GM19467 (cell line): Measurements from ENCODE around the gene MAP3K10.

Experiments used
- ATAC-seq: cut with Tn5 transposase; IDR thresholded peaks from one replicate; pipeline ENCODE4 v1.9.1; 2021; ENCODE audit warnings: mild to moderate bottlenecking, moderate library complexity; ENCODE audit not compliant: unreplicated experiment

The MAP3K10 gene

DNA sequence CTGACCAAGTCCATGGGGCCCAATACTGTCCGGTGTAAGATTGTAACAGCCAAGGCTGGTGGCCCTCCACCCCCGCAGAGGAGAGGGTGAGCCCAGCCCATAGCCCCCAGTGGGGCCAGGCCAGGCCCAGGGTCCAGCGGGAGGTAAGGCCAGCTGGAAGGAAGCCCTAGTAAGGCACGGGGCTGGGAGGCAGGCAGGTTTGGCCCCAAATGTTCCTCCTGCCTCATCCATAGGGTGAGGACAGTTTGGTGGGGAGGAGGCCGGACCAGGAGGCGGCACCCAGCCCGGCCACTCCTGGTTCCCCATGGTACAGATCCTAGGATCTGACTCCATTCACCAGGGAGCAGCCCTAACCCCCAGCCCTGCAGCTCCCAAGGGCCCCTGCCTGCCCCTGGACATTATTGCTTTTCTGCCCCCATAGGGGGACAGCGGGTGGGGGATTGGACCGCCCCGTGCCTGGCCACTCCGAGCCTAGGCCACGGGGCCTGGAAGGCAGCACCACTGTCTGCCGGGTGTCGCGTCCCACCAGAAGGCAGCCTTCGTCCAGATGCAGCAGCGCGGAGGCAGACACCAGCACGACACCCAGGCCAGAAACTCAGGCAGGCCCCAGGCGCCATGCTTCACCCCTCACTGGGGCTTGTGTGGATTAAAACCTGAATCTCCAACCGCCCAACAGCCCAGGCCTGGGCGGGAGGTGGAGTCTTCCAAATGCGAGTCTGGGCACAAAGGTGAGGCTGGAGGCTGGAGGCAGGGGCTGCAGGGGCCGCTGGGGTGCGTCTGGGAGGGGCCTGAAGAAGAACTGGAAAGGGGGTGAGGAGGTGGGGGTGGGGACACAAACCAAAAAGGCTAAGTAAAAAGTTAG, 42.0 kb downstream of the MAP3K10 start:
- ATAC-seq: no peak

DNA sequence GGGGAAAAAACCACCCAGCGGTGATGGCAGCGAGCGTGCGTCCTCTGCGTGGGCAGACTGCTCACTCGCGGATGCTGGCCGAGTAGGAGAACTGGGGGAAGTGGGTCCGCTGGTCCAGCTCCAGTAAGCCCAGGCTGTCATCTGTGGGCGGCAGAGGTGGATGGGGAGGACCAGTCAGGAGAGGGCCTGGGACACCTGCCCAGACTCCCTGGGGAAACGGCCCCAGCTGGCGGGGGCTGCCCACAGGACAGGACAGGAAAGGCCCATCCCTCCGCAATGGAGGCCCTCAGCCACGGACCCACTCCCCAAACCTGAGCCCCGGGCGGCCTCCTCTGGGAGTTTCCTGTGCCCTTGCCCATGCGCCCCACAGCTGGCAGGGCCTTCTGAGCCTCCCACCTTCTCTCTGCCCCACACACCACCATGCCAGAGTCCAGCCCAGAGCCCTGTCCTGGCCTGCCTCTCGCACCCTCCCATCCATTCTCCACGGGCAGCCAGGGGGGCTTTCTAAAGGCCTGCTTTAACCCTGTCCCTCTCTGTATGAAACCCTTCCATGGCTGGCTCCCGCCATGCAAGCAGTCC, 42.7 kb downstream of the MAP3K10 start:
- no peak for ATAC-seq

DNA sequence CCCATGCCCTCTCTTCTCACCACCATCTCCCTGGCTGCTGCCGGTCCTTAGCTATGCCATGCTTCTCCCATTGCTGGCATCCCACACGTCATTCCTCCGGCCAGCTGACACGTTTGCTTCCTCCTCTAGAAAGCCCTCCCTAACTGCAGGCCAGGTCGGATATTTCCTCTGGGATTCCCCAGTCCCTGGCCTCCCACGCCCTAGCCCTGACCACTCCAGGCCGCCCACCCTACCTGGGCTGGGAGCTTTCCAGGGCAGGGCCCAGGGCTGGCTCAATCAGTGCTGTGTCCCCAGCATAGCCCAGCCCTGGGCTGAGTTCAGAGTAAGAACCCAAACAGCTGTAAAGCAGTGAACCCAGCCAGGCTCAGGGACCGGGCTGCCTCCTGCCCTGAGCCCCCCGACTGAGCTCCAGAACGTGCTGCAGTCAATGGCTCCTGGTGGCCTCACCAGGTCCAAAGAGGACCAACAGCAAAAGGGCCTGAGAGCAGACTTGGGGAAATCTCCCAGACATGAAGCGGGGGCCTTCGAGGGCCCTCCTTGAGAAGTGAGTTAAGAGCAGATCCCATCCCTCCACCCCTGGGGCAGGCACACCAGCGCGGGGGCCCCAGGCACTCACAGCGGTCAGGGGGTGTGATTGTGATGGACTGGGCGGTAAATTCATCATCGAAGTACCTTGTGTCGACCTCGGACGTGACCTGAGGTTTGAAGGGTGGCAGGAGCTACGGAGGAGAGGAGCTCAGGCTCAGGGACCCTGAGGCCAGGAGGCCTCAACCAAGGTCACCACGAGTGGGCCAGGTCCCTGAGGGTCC, 43.4 kb downstream of the MAP3K10 start:
- ATAC-seq: no peak

DNA sequence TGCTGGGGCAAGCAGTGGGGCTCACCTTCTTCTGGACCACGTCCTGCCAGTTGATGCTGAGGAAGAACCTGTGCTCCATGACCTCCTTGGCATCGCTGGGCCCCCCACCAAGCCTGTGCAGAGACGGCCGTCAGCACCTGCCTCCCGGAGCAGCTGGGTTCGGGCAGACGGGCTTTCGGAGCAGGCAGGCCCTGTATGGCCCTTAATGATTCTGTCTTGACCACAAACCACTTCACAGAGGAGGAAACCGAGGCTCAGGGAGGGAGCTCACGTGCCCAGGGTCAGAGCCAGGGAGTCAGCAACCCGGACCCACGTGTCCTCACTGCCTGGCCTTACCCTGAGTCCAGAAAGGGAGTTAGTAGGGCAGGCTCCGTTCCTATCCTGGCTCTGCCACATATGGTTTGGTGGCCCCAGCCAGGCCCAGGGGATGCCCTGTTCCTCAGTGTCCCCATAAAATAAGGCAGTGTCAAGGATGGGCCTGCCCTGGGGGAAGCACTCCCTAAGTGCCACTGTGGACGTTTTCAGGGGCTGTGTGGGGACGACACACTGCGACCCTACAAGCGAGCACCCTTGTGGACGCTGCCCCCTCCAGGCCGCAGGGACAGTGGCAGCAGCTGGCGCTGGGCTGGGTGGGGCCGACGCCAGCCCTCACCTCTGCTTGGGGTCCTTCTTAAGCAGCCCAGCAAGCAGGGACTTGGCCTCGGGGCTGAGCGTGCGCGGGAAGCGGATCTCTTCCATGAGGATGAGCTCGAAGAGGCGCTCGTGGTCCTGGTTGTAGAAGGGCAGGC, 44.2 kb downstream of the MAP3K10 start:
- no peak for ATAC-seq

DNA sequence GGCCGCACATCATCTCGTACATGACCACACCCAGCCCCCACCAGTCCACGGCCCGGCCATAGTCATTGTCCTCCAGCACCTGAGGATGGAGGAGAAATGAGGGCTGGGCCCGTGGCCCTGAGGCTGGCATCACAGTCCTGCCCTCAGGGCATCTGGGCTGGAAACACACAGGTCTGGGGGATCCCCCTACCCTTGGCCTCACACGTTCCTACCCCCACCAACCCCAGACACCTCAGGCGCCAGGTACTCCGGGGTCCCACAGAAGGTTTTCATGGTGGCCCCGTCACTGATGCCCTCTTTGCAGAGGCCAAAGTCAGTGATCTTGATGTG, 44.8 kb downstream of the MAP3K10 start:
- ATAC-seq: no peak

DNA sequence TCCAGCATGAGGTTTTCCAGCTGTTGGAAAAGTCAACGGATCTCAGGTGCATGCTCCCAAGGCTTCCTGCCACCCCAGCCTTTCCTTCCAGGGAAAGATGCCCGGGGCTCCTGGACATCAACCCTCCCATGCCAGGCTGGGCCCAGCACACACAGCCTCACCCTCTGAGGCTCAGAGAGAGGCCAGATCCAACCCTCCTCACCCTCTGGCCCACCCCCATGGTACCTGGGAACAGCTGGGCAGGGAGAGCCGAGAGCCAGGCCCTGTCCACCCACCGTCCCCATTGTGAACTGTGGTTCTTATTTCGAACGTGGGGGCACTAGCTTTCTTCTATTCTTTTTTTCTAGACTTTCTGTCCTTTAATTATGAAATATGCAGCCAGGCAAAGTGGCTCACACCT, 45.1 kb downstream of the MAP3K10 start:
- ATAC-seq: no peak

DNA sequence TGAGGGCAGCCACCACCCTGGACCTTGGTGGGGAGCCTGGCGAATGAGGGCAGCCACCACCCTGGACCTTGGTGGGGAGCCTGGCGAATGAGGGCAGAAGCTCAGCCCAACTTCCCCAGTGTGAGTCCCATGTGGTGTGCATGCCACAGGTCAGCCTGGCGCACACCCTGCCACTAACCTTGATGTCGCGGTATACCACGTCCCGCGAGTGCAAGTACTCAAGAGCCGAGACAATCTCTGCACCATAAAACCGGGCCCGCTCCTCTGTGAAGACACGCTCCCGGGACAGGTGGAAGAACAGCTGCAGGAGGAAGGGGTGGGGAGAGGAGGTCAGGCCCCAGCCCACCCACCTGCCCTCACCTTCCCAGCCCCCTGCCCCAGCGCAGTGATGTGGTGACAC, 46.6 kb downstream of the MAP3K10 start:
- no peak for ATAC-seq

DNA sequence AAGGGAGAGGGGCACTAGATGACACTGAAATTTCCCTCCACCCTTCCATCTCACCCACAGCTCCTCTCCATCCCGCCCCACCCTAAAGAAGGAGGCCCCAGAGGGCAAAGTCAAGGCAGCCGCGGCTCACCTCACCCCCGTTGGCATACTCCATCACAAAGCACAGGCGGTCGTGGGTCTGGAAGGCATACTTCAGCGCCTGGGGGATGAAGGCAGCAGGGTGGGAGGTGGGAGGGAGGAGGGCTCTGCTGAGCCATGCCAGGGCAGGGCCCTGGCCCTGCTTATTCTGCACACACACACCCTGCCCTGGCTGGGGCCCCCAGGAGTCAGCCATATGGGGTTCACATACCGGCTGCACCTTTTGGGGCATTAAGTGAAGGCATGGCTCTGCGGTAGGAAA, 47.5 kb downstream of the MAP3K10 start:
- ATAC-seq: no peak

DNA sequence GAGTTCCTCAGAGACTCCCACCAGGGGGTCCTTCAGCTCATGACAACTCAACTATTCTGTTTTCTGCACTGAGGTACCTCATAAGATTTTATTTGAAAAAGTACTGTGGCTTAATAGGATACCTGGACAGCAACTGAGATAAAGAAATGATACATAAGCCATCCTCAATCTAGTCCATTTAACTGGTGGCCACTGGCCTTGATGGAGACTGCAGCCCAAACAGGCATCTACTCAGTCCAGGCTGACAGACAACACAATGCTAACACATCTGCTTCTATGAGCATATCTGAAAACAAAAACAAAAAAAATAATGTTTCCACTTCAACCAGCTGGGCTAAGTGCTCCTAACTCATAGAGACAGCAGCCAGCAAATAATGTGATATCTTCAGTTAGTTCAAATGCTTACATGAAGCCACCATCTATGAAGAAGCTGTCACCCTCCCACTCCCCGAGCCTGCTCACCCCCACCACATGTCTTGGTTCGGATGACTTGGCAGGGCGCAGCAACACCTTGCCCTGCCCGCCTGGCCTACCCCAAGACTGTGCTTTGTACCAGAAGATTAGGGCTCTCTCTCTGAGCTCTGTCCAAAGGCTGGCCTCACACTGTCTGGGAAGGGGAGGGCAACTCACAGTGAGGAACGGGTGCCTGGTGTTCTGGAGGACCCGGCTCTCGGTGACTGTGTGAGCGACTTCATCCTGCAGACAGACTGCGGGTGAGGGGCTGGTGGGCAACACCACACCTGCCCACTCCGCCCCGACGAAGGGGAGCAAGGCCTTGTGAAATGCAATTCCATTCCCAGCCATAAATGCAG, 48.4 kb downstream of the MAP3K10 start:
- ATAC-seq: no peak

DNA sequence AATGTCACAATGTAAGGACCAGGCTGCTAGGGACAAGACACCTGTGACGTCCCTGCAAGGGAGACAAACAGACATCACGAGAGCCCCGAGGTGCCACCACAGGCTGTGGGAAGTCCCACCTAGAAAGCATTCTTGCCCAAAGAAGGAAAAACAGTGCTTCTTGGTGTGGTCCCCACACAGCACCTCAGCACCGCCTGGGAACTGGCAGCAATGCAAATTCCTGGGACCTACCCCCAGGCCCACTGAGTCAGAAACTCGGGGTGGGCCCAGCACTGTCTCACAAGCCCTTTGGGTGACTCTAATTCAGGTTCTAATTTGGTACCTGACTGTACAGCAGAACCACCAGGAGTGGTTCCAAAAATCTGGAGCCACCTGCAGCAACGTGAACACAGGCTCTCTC, 49.1 kb downstream of the MAP3K10 start:
- no peak for ATAC-seq

DNA sequence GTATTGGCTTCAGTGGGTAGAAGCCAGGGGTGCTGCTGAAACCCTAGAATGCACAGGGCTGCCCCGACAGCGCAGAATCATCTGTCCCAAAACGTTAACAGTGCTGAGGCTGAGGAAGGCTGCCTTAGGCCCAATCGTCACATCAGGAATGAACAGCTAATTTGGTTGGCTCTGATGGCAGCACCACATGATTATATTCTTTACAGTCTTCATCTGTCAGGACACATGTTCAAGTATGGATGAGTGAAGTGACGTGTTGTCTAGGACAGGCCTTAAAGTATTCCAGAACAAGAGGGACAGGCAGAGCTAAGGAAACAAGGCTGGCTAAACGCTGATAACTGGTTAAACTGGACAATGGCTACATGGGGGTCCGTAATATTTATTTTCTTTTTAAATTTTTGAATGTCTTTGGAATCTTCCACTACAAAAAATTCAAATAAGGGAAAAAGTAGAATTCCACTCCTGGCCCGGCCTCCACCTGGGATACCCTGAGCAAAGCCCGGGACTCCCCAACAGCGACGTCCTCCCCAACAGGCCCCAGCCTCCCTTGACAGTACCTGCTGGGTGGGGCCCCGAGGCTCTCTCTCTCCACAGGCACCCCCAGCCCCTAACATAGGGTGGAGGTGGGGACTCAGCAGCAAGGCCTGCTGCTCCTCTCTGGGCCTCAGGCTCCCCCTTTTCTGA, 50.0 kb downstream of the MAP3K10 start:
- ATAC-seq: no peak

DNA sequence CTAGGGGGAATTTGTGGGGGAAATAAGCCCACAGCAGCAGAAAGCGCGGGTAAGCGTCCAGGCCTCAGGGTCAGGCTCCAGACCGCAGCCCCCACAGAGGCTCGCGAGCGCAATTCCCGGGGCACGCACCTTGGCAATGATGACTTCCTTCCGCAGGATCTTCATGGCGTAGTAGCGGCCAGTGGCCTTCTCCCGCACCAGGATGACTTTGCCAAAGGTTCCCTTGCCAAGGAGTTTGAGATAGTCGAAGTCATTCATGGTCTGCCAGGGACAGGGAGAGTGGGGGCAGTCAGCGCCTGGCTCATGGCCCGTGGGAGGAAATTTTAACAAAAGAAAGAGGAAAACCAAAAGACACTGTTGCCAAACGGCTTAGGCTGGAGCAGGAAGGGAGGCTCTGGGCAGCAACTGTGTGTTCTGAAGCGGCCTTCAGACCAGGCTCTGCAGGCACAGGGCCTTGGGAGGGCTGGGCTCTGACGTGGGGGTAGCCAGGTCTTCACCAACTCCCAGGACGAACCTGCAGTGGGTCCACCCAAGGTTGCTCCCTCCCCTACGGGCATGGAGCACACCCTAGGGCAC, 50.7 kb downstream of the MAP3K10 start:
- ATAC-seq: no peak

DNA sequence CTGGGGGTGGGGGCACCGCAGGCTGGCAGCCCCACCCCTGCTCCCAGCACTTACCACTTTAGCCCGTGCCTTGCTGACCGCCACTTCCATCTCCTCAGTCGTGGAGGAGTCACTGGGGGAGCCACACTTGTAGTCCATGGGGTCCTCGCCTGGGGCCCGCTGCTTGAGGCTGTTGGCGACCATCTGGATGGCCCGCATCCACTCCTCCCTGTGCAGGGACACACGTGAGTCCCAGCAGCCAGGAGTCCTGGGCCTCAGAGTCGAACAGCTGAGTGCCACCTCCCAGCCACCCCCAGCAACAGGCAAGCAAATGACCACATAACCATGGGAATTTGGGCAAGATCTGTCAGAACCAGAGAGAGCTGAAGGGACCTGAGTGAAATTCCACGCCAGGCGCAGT, 51.3 kb downstream of the MAP3K10 start:
- no peak for ATAC-seq

DNA sequence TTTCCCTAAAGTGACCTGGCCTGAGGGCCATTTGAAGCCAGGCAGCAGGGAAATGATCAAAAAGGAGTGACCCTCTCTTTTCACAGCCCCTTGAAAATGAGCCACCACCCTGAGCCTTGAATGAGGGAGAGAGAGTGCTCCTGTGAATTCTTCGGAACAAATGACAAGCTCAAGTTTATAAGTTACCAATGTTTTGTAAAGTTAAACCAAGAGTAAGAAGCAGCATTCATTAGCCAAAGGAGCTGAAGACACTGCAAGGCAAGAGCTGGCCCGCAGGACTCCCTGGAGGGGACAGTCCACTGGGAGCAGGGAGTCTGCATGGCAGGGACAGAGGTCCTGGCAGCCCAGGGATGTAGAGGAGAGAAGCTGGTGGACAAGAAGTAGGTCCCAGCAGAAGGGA, 52.0 kb downstream of the MAP3K10 start:
- no peak for ATAC-seq

DNA sequence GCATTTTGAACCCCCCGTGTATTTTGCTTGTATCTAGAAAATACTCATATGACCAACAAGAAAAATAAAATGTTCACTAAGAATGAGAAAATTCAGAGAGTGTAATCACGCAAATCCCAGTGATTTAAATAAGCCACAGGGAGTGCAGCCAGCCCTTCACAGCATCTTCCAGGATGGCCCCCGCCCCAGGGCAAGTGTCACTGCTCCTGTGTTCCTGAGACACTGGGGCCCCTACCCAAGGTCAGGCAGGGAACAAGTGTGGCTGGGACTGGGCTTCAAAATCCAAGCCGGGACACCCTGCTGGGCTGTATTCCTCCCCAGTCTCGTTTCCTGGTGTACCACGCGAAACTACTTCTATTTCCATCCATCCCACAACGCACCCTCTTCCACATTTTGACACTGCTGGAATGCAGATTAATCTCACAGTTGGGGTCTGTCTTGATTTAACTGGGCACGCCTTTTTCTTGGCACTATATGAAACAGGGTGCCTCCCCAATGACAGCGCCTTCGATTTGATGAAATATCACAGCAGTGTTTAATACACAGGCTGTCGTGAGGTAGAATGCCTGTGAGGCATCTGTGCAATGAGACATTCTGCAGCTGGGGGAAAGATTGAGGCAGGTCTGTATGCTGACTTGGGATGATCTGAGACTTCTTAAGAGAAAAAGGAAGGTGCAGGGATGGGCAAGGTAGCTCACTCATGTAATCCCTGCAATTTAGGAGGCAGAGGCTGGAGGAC, 53.5 kb downstream of the MAP3K10 start:
- no peak for ATAC-seq

DNA sequence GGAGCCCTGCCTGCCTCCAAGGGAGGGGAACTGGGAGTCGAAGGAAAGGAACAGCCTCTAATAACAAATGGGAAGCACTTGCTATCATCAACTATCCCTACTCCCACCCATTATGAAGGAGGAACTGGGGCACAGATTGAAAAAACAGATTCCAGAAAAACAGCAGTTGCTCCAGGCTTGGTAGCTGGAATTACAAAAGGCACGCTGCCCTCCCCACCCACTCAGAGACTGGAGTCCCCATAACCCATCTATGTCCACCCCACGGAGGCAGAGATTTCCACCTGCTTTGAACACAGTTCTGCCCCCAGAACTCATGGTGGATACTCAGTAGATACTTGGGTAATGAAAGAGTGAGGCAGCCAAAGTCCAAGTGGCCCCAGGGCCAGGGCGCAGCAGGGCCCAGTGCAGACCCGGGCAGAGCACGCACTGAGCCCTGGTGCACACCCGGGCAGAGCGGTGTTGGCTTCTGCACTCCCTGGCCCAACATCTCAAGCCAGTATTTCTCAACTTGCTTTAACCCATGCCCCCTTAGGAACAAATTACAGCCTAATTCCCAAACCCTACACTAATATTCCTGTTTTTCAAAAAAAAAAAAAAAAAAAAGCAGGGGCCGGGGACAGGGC, 54.4 kb downstream of the MAP3K10 start:
- ATAC-seq: no peak

DNA sequence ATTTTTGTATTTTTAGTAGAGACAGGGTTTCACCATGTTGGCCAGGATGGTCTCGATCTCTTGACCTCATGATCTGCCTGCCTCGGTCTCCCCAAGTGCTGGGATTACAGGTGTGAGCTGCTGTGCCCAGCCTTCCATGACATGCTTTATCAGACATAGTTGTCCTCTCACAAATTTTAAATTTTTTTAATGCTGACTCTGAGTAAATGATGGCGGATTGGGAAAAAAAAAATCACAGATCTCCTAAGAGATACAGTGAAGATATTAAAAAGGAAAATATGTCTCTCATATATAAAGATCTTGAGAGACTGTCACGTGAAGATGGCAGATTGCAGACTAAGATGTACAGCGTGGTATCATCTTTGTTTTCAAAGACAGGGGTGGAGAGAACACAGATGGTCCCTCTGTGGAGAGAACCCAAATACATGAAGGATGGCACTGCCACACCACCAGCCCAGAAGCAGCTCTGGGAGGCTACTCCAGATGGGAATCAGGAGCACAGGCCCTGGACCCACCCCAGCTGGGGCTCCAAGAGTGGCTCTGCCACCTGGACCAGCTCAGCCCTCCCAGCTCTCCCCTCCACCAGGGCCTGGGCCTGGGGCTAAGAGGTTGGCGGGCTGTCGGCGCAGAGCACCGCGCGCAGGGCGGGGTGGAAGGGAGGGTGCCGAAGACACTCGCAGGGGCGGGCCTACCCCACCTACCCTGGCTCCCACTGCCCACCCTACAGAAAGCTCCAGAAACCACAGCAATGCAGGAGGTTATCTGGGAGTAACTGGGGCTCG, 55.3 kb downstream of the MAP3K10 start:
- no peak for ATAC-seq

DNA sequence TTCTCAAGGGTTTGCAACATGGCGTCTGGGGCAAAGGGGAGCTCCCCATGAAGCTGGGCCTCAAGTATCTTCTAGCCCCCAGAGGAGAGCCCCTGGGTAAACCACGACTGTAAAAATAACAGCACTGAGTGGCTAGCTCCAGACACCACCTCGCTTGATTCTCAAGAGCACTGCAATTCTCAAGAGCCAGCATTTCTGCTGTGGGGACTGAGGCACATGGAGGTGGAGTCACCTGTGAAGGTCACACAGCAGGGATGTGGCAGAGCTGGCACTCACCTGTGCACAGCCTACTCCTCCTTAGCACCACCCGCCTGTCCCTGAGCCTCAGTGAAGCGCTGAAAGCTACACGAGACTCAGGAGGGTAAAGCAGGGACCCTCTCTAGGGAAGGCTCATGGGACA, 56.0 kb downstream of the MAP3K10 start:
- no peak for ATAC-seq
